Kidney epithelial cell (primary cell): ENCODE data around the gene EXOC6. TPM values are rescaled to one million over a fixed set of nuclear protein-coding genes. Genes with fewer than 3 reads are reported as not detected.

Experiments used
- DNase-seq: peaks from one replicate; pipeline ENCODE4 v3.0.0-alpha.2; 2010; ENCODE audit warnings: low read depth
- H3K27me3 ChIP-seq: 2 replicates; pipeline ENCODE4 v1.6.0; 2011; ENCODE audit warnings: low read length; ENCODE audit not compliant: control insufficient read depth, insufficient read depth
- H3K36me3 ChIP-seq: 2 replicates; pipeline ENCODE4 v1.5.1; 2011; ENCODE audit warnings: low read length; ENCODE audit not compliant: control insufficient read depth, insufficient read depth
- H3K4me3 ChIP-seq: 2 replicates; pipeline ENCODE4 v1.5.1; 2011; ENCODE audit warnings: low read depth, mild to moderate bottlenecking, control low read depth, low read length
- CTCF ChIP-seq: IDR thresholded peaks from 2 replicates; pipeline ENCODE4 v1.5.1; 2011; ENCODE audit warnings: mild to moderate bottlenecking, moderate library complexity, low read length, control low read depth, inconsistent platforms; ENCODE audit not compliant: insufficient read depth, poor library complexity, severe bottlenecking
- total RNA-seq: library from RNA; depleted of rRNA; stranded (reverse); fragments of >200 nt; gene quantifications from 2 replicates; pipeline ENCODE4 v1.2.3, GENCODE V29; 2015

Gene EXOC6
- total RNA-seq, 1 donor from 2014 or later = 10.5 TPM

GRCh38 chr10:92830478-92831389 is 17.6 kb upstream of the EXOC6 start:
- Histone ChIP-seq H3K4me3 (no peak overlapping the region), H3K27me3 (no peaks in the 10 kb centered on the region), H3K36me3 (no peaks in the 10 kb centered on the region)
- TF ChIP-seq CTCF = no peak
- DNase-seq = no peak

GRCh38 chr10:92832121-92832520 is 16.2 kb upstream of the EXOC6 start:
- no peak for TF ChIP-seq CTCF
- H3K36me3 ChIP-seq = no peaks in the 10 kb centered on the region
- DNase-seq = no peak
- no peaks in the 10 kb centered on the region for H3K27me3 ChIP-seq
- H3K4me3 ChIP-seq = no peak overlapping the region

- H3K4me3 ChIP-seq = no peak overlapping the region
- no peaks in the 10 kb centered on the region for H3K36me3 ChIP-seq
- DNase-seq = no peak
- H3K27me3 ChIP-seq = no peaks in the 10 kb centered on the region
- TF ChIP-seq CTCF = no peak
These were observed 15.2 kb upstream of the EXOC6 start for GRCh38 chr10:92832998-92833650.

- no peaks in the 10 kb centered on the region for H3K27me3 ChIP-seq
- DNase-seq = no peak
- no peak for TF ChIP-seq CTCF
- no peaks in the 10 kb centered on the region for H3K36me3 ChIP-seq
- H3K4me3 ChIP-seq = no peak overlapping the region
These were observed 14.0 kb upstream of the EXOC6 start for GRCh38 chr10:92834331-92834730.

GRCh38 chr10:92834986-92835385 is 13.3 kb upstream of the EXOC6 start:
- DNase-seq = no peak
- Histone ChIP-seq H3K27me3 (no peaks in the 10 kb centered on the region), H3K36me3 (no peaks in the 10 kb centered on the region), H3K4me3 (no peak overlapping the region)
- no peak for TF ChIP-seq CTCF
